ENCODE results near the gene NUDT3. TPM values are rescaled to one million over a fixed set of nuclear protein-coding genes. Genes with fewer than 3 reads are reported as not detected.
A peak's percentile ranks its signal among the peaks of the same experiment; 100 is the strongest.

Gene NUDT3
- polyA plus RNA-seq, 2 of the 4 experiments (the other 2 are of a cell fraction) = 5.2 to 13.4 TPM

GRCh38 chr6:34392497-34393190, at the start of gene NUDT3 (continued):
- TF ChIP-seq RARB (CRISPR knock-in tag; IDR thresholded peaks at IDR 0.05) = no peak
- no peak for TF ChIP-seq ZNF302 (CRISPR knock-in tag; IDR thresholded peaks at IDR 0.05)
- TF ChIP-seq FOXS1 (CRISPR knock-in tag; IDR thresholded peaks at IDR 0.05) = no peak
- TF ChIP-seq EHMT2 (IDR thresholded peaks at IDR 0.05; ENCODE audit: low read depth) = no peak
- TF ChIP-seq ZSCAN20 (CRISPR knock-in tag; IDR thresholded peaks at IDR 0.05) = no peak
- no peak for TF ChIP-seq ATOH8 (CRISPR knock-in tag; IDR thresholded peaks at IDR 0.05; ENCODE audit: low read depth)
- TF ChIP-seq PBX3 (IDR thresholded peaks at IDR 0.05) = no peak
- TF ChIP-seq FOSL2 (IDR thresholded peaks at IDR 0.05) = no peak
- TF ChIP-seq FOSL2 (CRISPR knock-in tag; IDR thresholded peaks at IDR 0.05) = peak; percentile 15; the same call in 1 of the 2 replicates
- TF ChIP-seq EP300 (IDR thresholded peaks at IDR 0.05) = no peak
- no peak for TF ChIP-seq HES2 (IDR thresholded peaks at IDR 0.05)
- TF ChIP-seq EHF (CRISPR knock-in tag; IDR thresholded peaks at IDR 0.05) = no peak
- no peak for TF ChIP-seq MAZ (IDR thresholded peaks at IDR 0.05; ENCODE audit: borderline replicate concordance, low read depth, low read length)
- TF ChIP-seq HDAC2 (IDR thresholded peaks at IDR 0.05) = no peak
- TF ChIP-seq USF2 (IDR thresholded peaks at IDR 0.05) = no peak
- no peak for TF ChIP-seq JUNB (IDR thresholded peaks at IDR 0.05)
- TF ChIP-seq ESRRA (IDR thresholded peaks at IDR 0.05; ENCODE audit: borderline replicate concordance, low read length) = peak; percentile 92
- no peak for TF ChIP-seq TFCP2L1 (CRISPR knock-in tag; IDR thresholded peaks at IDR 0.05)
- TF ChIP-seq CBX8 (IDR thresholded peaks at IDR 0.05) = no peak
- no peak for TF ChIP-seq RFX5 (IDR thresholded peaks at IDR 0.05)
- no peak for TF ChIP-seq TP53 (CRISPR knock-in tag; IDR thresholded peaks at IDR 0.05)
- TF ChIP-seq POLR2AphosphoS2 (conservative IDR thresholded peaks at IDR 0.05; ENCODE audit: low read length) = no peak
- no peak for TF ChIP-seq NPAS2 (CRISPR knock-in tag; IDR thresholded peaks at IDR 0.05; ENCODE audit: borderline replicate concordance)
- no peak for TF ChIP-seq RCOR1 (IDR thresholded peaks at IDR 0.05; ENCODE audit: low read depth, low read length)
- TF ChIP-seq CTCF (IDR thresholded peaks at IDR 0.05) = peak; percentile 46; the same call in 2 of the 3 replicates
- TF ChIP-seq KDM1A (IDR thresholded peaks at IDR 0.05; ENCODE audit: low read depth) = no peak

GRCh38 chr6:34441526-34441925, 49.1 kb upstream of the NUDT3 start:
- DNase-seq (ENCODE audit: low read depth in 1 of 2, low spot score in 1 of 2) = no peak
- no peak overlapping the region for H3K4me2 ChIP-seq
- no peaks in the 10 kb centered on the region for H3K4me1 ChIP-seq
- no peak overlapping the region for H3K4me3 ChIP-seq
- no peak overlapping the region for H3K27ac ChIP-seq
- FAIRE-seq = no peak
- ChIA-PET POLR2A (no interaction called here), CTCF (interaction anchor here (1.4 kb wide), 1 partner anchor 19 kb away, joined by 3 read pairs; no protein-coding TSS in a partner anchor)
- WGBS (ENCODE audit: missing lambda C conversion rate) = 48% methylated on average over 5 of the region's 5 CpGs
- no peaks in the 10 kb centered on the region for H3K9me3 ChIP-seq
- no peak for ATAC-seq
- no peak for TF ChIP-seq ELK1 (IDR thresholded peaks at IDR 0.05; ENCODE audit: low read depth, low read length)
- TF ChIP-seq EHF (CRISPR knock-in tag; IDR thresholded peaks at IDR 0.05) = no peak
- TF ChIP-seq MYC (IDR thresholded peaks at IDR 0.05; ENCODE audit: borderline replicate concordance, low read length) = no peak
- no peak for TF ChIP-seq PBX3 (IDR thresholded peaks at IDR 0.05)
- TF ChIP-seq HES2 (IDR thresholded peaks at IDR 0.05) = no peak
- TF ChIP-seq EP300 (IDR thresholded peaks at IDR 0.05) = no peak
- no peak for TF ChIP-seq JUN (IDR thresholded peaks at IDR 0.05)
- TF ChIP-seq HMGXB4 (CRISPR knock-in tag; IDR thresholded peaks at IDR 0.05; ENCODE audit: borderline replicate concordance) = no peak

All from A549 (cell line).